Activated CD8-positive, alpha-beta T cell treated with anti-CD3 and anti-CD28 coated beads for 36 hours (primary cell): ENCODE measurements around the gene COL6A6. TPM values are rescaled to one million over a fixed set of nuclear protein-coding genes. Genes with fewer than 3 reads are reported as not detected.
A peak's percentile ranks its signal among the peaks of the same experiment; 100 is the strongest.

ENCODE experiments used
- ATAC-seq: fragments of 200-7000 bp; cut with Tn5 transposase; one replicate; pipeline ENCODE4 v1.10.0; 2021; ENCODE audit warnings: mild to moderate bottlenecking, moderate library complexity
- CTCF ChIA-PET: fragments of 350-600 bp; sonication (Branson Sonifier 250); formaldehyde crosslinking; loops from one replicate; lab custom pipeline; 2021; ENCODE audit warnings: antibody characterized with exemption; lab: Charles Lee
- POLR2A ChIA-PET: fragments of 350-600 bp; sonication (Branson Sonifier 250); formaldehyde crosslinking; loops from one replicate; lab custom pipeline; 2021; ENCODE audit warnings: antibody characterized with exemption; lab: Charles Lee
- DNase-seq: peaks from one replicate; pipeline ENCODE4 v3.0.0-alpha.2; 2020
- H3K27ac Mint-ChIP-seq: one replicate; pipeline ENCODE4 v1.8.0; 2021; ENCODE audit warnings: mild to moderate bottlenecking, mixed read lengths
- H3K27me3 Mint-ChIP-seq: one replicate; pipeline ENCODE4 v1.8.0; 2021; ENCODE audit warnings: mixed read lengths
- H3K36me3 Mint-ChIP-seq: one replicate; pipeline ENCODE4 v1.8.0; 2021; ENCODE audit warnings: low read depth, mixed read lengths
- H3K4me1 Mint-ChIP-seq: one replicate; pipeline ENCODE4 v1.8.0; 2021; ENCODE audit warnings: low read depth, mixed read lengths
- H3K4me3 Mint-ChIP-seq: one replicate; pipeline ENCODE4 v1.8.0; 2021; ENCODE audit warnings: mild to moderate bottlenecking, moderate library complexity, mixed read lengths
- H3K9me3 Mint-ChIP-seq: one replicate; pipeline ENCODE4 v1.8.0; 2021; ENCODE audit warnings: mixed read lengths
- intact Hi-C: fragments of 100-400 bp; cut with micrococcal nuclease; formaldehyde crosslinking; loops from one replicate; pipeline ENCODE4 v1.10.0; 2022
- total RNA-seq, 2 experiments: library from RNA; stranded (reverse); gene quantifications; one replicate each; pipeline ENCODE4 v1.2.3, GENCODE V29; 2021
- TF ChIP-seq, protein P1 (sequence below): fragments of 200-600 bp; IDR thresholded peaks from one replicate; pipeline ENCODE4 v1.8.0; 2022; ENCODE audit warnings: antibody characterized with exemption, mild to moderate bottlenecking

COL6A6 gene
- total RNA-seq, 2 experiments from 2014 or later, result not detected

GRCh38 chr3:130480736-130481135, 36.2 kb upstream of the COL6A6 start:
- Mint-ChIP-seq H3K27ac (no peak overlapping the region), H3K4me3 (no peak overlapping the region), H3K4me1 (no peaks in the 10 kb centered on the region), H3K27me3 (peaks cover 5% of the 10 kb centered on the region), H3K9me3 (peaks cover 8% of the 10 kb centered on the region), H3K36me3 (no peaks in the 10 kb centered on the region)
- no peak for ATAC-seq
- TF ChIP-seq, protein P1, sequence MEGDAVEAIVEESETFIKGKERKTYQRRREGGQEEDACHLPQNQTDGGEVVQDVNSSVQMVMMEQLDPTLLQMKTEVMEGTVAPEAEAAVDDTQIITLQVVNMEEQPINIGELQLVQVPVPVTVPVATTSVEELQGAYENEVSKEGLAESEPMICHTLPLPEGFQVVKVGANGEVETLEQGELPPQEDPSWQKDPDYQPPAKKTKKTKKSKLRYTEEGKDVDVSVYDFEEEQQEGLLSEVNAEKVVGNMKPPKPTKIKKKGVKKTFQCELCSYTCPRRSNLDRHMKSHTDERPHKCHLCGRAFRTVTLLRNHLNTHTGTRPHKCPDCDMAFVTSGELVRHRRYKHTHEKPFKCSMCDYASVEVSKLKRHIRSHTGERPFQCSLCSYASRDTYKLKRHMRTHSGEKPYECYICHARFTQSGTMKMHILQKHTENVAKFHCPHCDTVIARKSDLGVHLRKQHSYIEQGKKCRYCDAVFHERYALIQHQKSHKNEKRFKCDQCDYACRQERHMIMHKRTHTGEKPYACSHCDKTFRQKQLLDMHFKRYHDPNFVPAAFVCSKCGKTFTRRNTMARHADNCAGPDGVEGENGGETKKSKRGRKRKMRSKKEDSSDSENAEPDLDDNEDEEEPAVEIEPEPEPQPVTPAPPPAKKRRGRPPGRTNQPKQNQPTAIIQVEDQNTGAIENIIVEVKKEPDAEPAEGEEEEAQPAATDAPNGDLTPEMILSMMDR, result no peak
- intact Hi-C loops, result no loop called here
- ChIA-PET CTCF (interaction anchor here (0.6 kb wide), 1 partner anchor 145 kb away, joined by 3 read pairs; no protein-coding TSS in a partner anchor), POLR2A (no interaction called here)
- DNase-seq, result peak; percentile 2

DNA sequence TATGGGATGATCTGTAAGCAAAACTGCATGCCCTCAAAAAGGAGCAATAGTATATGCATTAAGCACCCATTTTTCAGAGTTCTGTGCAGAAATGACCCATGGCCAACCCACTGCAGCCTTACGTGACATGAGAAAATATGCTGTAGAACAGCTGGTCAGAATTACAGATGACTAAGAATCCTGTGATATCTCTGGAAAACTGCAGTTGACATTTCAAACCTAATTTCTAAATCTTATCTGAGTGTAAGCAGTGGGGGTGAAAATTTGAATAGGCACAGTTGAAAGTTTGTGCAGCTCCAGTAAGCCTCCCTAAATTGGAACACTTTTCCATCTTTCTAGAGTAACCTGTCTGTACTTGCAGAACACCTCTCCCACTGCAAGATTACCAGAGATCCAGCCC, 28.7 kb upstream of the COL6A6 start:
- no peak overlapping the region for H3K27ac Mint-ChIP-seq
- DNase-seq (no peak), ATAC-seq (no peak)
- ChIA-PET CTCF (no interaction called here), POLR2A (no interaction called here)
- H3K27me3 Mint-ChIP-seq, result no peaks in the 10 kb centered on the region
- intact Hi-C loops, result no loop called here
- no peak overlapping the region for H3K4me3 Mint-ChIP-seq
- TF ChIP-seq, protein P1, result no peak
- no peaks in the 10 kb centered on the region for H3K9me3 Mint-ChIP-seq
- no peaks in the 10 kb centered on the region for H3K4me1 Mint-ChIP-seq
- no peaks in the 10 kb centered on the region for H3K36me3 Mint-ChIP-seq

DNA sequence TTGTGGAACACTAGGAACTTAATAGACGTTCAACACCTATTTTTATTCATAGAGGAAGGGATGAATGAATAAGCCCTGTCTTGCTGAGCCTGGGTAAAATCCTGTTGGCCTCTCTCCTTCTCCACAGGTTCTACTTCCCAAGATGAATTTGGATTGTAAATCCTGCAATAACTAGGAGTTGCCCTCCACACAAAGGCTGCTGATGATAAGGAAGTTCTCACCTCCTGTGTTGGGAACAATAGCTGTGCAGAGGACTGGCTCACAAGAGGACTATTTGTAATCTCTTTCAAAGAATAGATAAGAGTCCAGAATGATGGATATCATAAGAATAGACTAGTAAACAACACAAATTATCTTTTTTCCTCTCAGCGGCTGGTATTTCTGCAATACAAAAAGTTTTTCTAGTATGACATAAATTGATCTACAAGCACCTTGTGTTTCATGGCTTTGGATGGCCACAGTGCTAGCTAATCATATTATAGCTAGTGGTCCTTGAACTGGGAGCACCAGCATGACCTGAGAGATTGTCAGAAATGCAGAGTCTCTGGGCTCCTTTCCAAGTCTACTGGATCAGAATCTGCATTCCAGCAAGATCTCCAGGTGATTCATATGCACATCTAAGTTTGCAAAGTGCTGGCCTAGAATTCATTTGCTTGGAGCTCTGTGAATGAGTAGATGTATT, 28.1 kb upstream of the COL6A6 start:
- Mint-ChIP-seq H3K4me3 (no peak overlapping the region), H3K4me1 (no peaks in the 10 kb centered on the region), H3K27ac (no peak overlapping the region), H3K36me3 (no peaks in the 10 kb centered on the region), H3K9me3 (no peaks in the 10 kb centered on the region), H3K27me3 (no peaks in the 10 kb centered on the region)
- ChIA-PET CTCF (interaction anchor here (0.6 kb wide), 1 partner anchor 18 kb away, joined by 3 read pairs; no protein-coding TSS in a partner anchor), POLR2A (no interaction called here)
- intact Hi-C loops, result no loop called here
- DNase-seq, result no peak
- TF ChIP-seq, protein P1, result no peak
- no peak for ATAC-seq

- ATAC-seq (no peak), DNase-seq (no peak)
- no peak overlapping the region for H3K4me3 Mint-ChIP-seq
- ChIA-PET POLR2A (no interaction called here), CTCF (no interaction called here)
- no peaks in the 10 kb centered on the region for H3K27me3 Mint-ChIP-seq
- no peaks in the 10 kb centered on the region for H3K4me1 Mint-ChIP-seq
- no peak overlapping the region for H3K27ac Mint-ChIP-seq
- intact Hi-C loops, result no loop called here
- H3K36me3 Mint-ChIP-seq, result no peaks in the 10 kb centered on the region
- H3K9me3 Mint-ChIP-seq, result no peaks in the 10 kb centered on the region
- TF ChIP-seq, protein P1, result no peak
Measured at GRCh38 chr3:130490241-130490640, 26.7 kb upstream of the COL6A6 start.

DNA sequence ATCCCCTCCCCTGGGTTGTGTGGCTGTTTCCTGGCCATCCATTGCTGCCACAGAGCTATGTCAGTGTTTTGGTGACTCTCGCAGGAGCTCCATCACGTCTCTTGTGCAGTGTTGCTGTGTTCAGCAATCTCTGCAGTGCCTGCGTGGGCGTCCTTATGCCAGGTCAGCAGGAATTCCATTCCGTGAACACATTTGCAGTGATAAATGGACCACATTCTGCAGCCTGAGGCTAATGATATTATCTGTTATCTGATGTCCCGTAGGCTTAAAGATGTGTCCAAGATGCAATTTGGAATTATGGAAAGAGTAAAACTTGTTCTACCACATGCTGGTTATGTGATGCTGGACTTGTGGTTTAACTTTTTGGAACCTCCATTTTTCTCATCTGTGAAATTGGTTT, 25.5 kb upstream of the COL6A6 start:
- Mint-ChIP-seq H3K9me3 (no peaks in the 10 kb centered on the region), H3K4me3 (no peak overlapping the region), H3K36me3 (no peaks in the 10 kb centered on the region), H3K27me3 (no peaks in the 10 kb centered on the region), H3K4me1 (no peaks in the 10 kb centered on the region), H3K27ac (no peak overlapping the region)
- TF ChIP-seq, protein P1, result no peak
- ChIA-PET CTCF (no interaction called here), POLR2A (no interaction called here)
- DNase-seq (no peak), ATAC-seq (no peak)
- intact Hi-C loops, result no loop called here
